Measurements from ENCODE around the gene CCDC112.
"Not testable (repeated sequence)": the region's sequence is repeated elsewhere in the genome, so short reads cannot be mapped to it uniquely, and the experiment has no call there.

Gene CCDC112

DNA sequence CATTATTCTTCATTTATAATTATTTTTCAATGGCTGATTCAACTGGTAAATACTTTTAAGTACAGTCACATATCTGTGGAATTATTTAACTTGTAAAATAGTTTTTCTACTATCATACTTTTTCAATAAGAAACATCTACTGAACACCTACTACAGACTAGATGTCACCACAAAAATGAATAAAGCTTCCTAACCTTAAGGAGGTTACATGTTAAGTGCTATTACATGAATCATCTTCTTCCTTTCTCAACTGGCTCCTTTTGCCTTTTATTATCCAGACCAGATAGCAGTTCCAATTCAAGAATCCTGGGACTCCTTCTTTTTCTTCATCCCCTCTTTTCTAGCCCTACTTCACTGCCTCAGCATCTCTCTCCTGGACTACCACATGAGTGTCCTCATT, 38.5 kb downstream of the CCDC112 start:
- DNase-seq = no peak

DNA sequence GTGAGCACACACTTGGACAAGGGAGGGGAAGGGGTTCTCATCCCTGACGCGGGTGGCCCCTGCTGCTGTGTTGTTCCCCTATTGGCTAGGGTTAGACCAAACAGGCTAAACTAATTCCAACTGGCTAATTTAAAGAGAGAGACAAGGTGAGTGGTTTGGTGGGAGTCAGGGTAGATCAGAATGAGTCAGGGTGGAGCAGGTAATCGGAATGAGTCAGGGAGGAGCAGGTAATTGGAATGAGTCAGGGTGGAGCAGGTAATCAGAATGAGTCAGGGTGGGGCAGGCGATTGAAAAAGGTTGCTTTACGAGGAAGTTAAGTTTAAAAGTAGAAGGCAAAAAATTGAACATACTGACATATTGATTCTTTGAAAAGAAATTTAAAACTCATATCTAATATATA, 47.1 kb downstream of the CCDC112 start:
- not testable (repeated sequence) for DNase-seq

DNA sequence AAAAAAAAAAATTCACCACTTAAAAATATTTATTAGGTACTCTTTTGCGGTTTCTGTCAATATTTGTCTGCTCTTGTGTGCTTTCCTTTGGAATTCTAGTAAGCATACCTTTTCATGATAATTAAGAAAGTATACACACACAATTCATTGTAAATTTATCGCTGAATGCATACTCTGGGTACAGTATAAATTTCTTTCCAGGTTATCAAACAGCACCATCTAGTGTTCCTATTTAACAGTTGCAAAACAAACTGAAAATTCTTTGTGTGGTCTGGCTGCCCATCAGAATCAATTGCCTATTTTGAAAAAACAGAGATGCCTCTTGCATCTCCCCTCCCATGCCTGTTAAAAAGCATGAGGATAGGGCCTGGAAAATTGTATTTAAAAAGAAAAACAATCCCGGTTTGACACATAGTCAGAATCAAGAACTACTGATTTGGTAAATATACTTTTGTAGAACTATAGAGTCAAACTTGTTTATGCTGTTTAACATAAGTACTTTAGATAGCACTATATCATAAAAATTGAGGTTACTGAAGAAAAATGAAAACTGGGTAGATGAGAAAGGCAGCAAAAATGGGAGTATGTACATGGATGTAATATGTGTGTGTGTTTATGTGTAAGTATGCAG, 50.0 kb downstream of the CCDC112 start:
- peak in 1 of 2 donors; percentile 46 for DNase-seq

DNA sequence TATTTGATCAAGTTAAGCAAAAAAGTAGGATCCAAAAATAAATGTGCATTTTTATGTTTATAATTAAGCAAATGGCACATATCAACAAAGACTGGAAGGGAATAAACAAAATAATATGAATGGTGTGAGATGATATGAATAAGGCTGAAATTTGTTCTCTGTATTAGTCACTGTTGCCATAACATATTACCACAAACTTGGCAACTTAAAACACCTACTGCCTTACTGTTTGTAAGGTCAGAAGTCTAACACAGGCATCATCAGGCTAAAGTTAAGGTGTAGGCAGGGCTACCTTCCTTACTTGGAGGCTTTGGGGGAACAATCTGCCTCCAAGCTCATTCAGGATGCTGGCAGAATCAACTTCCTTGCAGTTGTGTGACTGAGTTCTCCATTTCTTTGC, 53.0 kb downstream of the CCDC112 start:
- no peak for DNase-seq

DNA sequence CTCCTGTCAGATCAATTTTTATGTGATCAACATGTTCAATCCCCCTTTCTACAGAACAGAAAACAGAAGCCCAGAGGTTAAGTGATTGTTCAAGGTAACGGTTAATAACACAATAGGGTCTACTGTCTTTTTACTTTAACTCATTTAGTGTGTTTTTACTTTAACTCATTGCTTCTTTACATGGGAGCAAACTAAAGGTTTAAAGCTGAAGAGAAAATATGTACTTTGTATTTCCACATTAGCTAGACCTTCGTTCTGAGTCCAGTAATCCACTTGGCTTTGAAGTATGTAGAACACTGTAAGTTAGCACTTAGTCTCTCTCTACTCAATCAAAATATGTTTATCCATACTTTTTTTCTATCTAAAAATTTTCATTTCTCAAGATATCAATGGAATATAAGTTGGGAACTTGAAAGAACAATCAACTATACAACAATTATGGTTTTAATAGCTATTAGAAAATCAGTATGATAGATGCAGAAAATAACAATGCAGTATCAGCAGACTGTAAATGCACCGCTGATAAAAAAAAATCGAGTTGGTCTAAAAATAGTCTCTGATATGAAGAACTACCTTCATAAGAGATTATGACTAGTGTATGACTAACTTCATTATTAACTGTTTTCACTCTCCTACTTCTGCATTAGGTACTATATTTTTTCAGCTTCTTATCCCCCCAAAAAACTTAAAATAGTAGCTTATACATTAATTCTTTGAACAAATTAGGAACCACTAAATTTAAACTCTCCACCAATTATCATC, 54.4 kb downstream of the CCDC112 start:
- DNase-seq = no peak

DNA sequence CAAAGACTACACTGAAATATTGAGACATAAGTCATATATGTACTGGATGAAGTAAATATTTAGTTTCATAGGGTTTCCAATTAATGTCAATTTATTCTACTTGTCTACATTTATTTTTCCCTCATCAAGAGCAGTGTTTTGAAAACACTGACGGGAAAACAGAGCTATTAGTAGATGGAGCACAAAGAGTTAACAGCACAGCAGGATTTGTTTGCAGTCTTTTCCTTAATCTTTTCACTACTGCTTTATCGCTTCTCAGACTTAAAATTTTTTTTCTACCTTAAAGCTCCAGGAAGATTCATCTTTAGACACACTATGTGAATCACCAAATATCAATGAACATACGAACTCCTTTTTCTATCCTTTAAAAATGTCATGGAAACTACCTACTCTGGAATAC, 59.4 kb downstream of the CCDC112 start:
- no peak for DNase-seq

DNA sequence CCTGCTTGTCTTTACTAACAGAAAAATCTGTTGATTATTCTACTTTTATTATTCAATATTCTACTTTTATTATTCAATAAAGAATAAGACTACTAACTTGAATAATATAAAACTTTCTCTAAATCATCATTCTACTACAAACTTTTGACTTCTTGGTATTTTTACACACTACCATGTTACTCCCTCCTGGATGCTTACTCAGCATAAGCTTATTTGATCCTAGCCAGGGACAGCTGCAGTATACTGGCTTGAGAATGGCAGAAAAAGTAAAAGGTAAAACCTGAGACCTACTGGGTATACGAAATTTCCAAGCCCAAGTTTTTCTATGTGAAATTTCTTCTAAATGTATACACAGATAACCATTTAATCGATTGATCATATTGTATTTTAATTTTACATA, 59.9 kb downstream of the CCDC112 start:
- no peak for DNase-seq

DNA sequence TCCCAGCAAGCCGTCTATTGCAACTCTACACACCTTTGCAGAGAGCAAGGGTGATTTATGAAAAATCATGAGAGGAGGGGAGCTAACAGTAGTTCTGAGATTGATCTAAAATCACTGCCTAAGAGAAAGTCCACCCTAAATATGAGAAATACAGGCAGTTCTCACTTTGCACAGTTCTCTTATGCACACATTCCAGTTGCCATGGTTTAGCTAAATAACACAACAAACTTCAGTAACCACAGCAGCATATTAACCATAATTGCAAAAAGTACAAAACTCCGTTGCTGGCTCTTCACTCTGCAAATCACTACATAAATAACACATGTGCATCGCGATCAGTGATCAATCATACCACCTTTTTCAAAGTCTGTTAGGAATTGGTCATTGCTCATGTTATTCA, 64.9 kb downstream of the CCDC112 start:
- DNase-seq = no peak

DNA sequence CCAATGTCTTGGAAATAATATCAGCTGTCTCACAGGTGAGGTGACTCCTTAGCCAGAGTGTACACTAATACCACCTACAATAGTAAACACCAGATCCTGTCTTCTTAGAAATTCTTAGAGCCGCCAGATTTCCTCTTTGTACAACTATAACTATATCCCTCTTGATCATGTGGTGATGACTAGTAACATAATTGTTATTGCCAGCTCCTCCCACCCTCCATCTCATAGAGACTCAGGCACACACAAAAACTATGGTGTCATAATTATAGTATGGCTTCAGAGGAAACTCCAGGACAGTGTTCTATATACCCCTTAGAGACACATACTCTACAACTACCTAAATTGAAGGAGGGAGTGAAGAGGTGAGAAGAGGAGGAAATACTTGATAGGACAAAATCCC, 66.8 kb downstream of the CCDC112 start:
- DNase-seq = no peak

DNA sequence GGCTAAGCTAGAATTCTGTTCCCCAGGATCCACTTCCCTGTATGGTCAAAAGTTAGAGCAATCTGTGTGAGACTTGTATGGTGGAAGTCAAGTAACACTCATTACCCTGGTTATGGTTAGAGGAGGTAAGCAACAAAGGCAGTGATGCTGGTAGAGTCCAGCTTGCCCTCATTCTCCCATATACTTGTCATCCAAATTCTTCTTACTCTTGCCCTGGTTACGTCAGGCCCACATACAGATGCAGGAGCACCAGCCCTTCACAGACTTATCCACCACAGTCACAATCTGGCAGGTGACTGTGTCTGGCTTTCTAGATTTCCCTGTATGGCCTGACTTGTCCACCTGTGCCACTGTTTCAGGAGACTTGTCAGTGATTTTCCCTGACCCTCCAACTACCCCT, 69.2 kb downstream of the CCDC112 start:
- no peak for DNase-seq
